Gastrocnemius medialis (tissue), 4 donors: ENCODE data around the gene OLFM4. TPM values are rescaled to one million over a fixed set of nuclear protein-coding genes. Genes with fewer than 3 reads are reported as not detected.

Source experiments
- ATAC-seq, 2 donors: fragments of 150-250 bp; one replicate each; pipeline ENCODE4 v1.9.1; 2016
- DNase-seq, 2 donors: peaks; one replicate each; pipeline ENCODE4 v3.0.0-alpha.2; 2019
- H3K27ac ChIP-seq, 4 donors: fragments of 200-600 bp; sonication (generic); 1 replicate in 1 of 4; 2 replicates in 3 of 4; pipeline ENCODE4 v1.5.1; 2016 to 2018; ENCODE audit warnings: mild to moderate bottlenecking in 2 of 4, moderate library complexity in 1 of 4
- H3K27me3 ChIP-seq, 3 donors: fragments of 200-600 bp; sonication (generic) in 2 of 3; 1 replicate in 1 of 3; 2 replicates in 2 of 3; pipeline versions ENCODE4 v1.5.1 to v1.6.0; 2016 to 2019; ENCODE audit warnings: mild to moderate bottlenecking in 1 of 3, moderate library complexity in 1 of 3
- H3K36me3 ChIP-seq, 2 donors: fragments of 200-600 bp; sonication (generic) in 1 of 2; one replicate each; pipeline ENCODE4 v1.5.1; 2017 to 2018
- H3K4me1 ChIP-seq, 2 donors: fragments of 200-600 bp; sonication (generic) in 1 of 2; one replicate each; pipeline ENCODE4 v1.5.1; 2016 to 2017; ENCODE audit warnings: mild to moderate bottlenecking in 2 of 2
- H3K4me3 ChIP-seq, 4 donors: fragments of 200-600 bp; sonication (generic) in 3 of 4; 1 replicate in 1 of 4; 2 replicates in 3 of 4; pipeline ENCODE4 v1.5.1; 2016 to 2019; ENCODE audit warnings: mild to moderate bottlenecking in 2 of 4
- H3K9me3 ChIP-seq, 3 donors: fragments of 200-600 bp; sonication (generic) in 2 of 3; 1 replicate in 1 of 3; 2 replicates in 2 of 3; pipeline ENCODE4 v1.5.1; 2016 to 2019
- CTCF ChIP-seq, 5 experiments: fragments of 450-650 bp in 3 of 5; fragments of 200-600 bp in 2 of 5; sonication (generic) in 2 of 5; IDR thresholded peaks in 4 of 5; conservative IDR thresholded peaks in 1 of 5; 1 replicate in 4 of 5; 2 replicates in 1 of 5; pipeline ENCODE4 v1.5.1; 2016 to 2019; ENCODE audit warnings: antibody characterized with exemption in 5 of 5, mild to moderate bottlenecking in 3 of 5, moderate library complexity in 3 of 5
- POLR2A ChIP-seq, 2 donors: fragments of 450-650 bp; IDR thresholded peaks; one replicate each; pipeline ENCODE4 v1.6.1; 2017; ENCODE audit warnings: antibody characterized with exemption in 2 of 2, mild to moderate bottlenecking in 2 of 2, moderate library complexity in 2 of 2
- in situ Hi-C, 4 donors: fragments of 200-750 bp; cut with MboI; loops; one replicate each; pipeline versions ENCODE4 v1.15.0 to v1.8.0; 2017; ENCODE audit warnings: low sequenced_read_pairs in 4 of 4
- intact Hi-C: fragments of 100-400 bp; cut with DNase I; formaldehyde crosslinking; loops from one replicate; pipeline ENCODE4 v1.15.1; 2023; ENCODE audit warnings: low total_unique reads
- total RNA-seq, 4 donors: library from RNA; depleted of rRNA; stranded (reverse); fragments of >200 nt; gene quantifications; one replicate each; pipeline versions ENCODE4 v1.1.0 to v1.2.3, GENCODE V29; 2016

Gene OLFM4
- 1 to 10 TPM in 2 of 4 donors, under 1 TPM in 2; 0.07 to 1.6 (median 0.85) TPM for total RNA-seq

GRCh38 chr13:53028637-53029203 is at the start of gene OLFM4:
OLFM4 (plus strand) TSS chr13:53028813; CDS start chr13:53028837, 24 bp downstream.
- Histone ChIP-seq H3K9me3 (no peaks in the 10 kb centered on the region), H3K27ac (no peak within 1 kb of the TSS), H3K4me3 (no peak within 1 kb of the TSS), H3K4me1 (no peaks in the 10 kb centered on the region), H3K27me3 (no peaks in the 10 kb centered on the region), H3K36me3 (no peaks in the 10 kb centered on the region)
- intact Hi-C loops, result no loop called here
- no peak for DNase-seq
- no peak for TF ChIP-seq POLR2A (IDR thresholded peaks at IDR 0.05)
- no peak for TF ChIP-seq CTCF (IDR thresholded peaks at IDR 0.05 in 4 of 5, conservative IDR thresholded peaks at IDR 0.05 in 1 of 5)
- no peak for ATAC-seq
- in situ Hi-C loops, result no loop called here

- H3K4me1 ChIP-seq, result no peaks in the 10 kb centered on the region
- ATAC-seq, result no peak
Measured at GRCh38 chr13:52978989-52979388, 49.6 kb upstream of the OLFM4 start.

GRCh38 chr13:52980695-52981094 is 47.9 kb upstream of the OLFM4 start:
- Histone ChIP-seq H3K4me3 (no peak overlapping the region), H3K36me3 (no peaks in the 10 kb centered on the region), H3K4me1 (no peaks in the 10 kb centered on the region), H3K27me3 (no peaks in the 10 kb centered on the region), H3K9me3 (no peaks in the 10 kb centered on the region), H3K27ac (no peak overlapping the region)
- TF ChIP-seq POLR2A (IDR thresholded peaks at IDR 0.05) (no peak), CTCF (IDR thresholded peaks at IDR 0.05 in 4 of 5, conservative IDR thresholded peaks at IDR 0.05 in 1 of 5) (no peak)
- DNase-seq (no peak), ATAC-seq (no peak)
- intact Hi-C loops (no loop called here), in situ Hi-C loops (no loop called here)

More at GRCh38 chr13:52978989-52979388, 49.6 kb upstream of the OLFM4 start:
- no peak overlapping the region for H3K4me3 ChIP-seq
- no peaks in the 10 kb centered on the region for H3K9me3 ChIP-seq
- TF ChIP-seq CTCF (IDR thresholded peaks at IDR 0.05 in 4 of 5, conservative IDR thresholded peaks at IDR 0.05 in 1 of 5), result no peak
- no peak for TF ChIP-seq POLR2A (IDR thresholded peaks at IDR 0.05)
- in situ Hi-C loops, result no loop called here
- no peak for DNase-seq
- no peaks in the 10 kb centered on the region for H3K27me3 ChIP-seq
- intact Hi-C loops, result no loop called here
- no peaks in the 10 kb centered on the region for H3K36me3 ChIP-seq
- H3K27ac ChIP-seq, result no peak overlapping the region

- TF ChIP-seq POLR2A (IDR thresholded peaks at IDR 0.05), result no peak
- no peak for TF ChIP-seq CTCF (IDR thresholded peaks at IDR 0.05 in 4 of 5, conservative IDR thresholded peaks at IDR 0.05 in 1 of 5)
- ATAC-seq (no peak), DNase-seq (no peak)
- Histone ChIP-seq H3K9me3 (no peaks in the 10 kb centered on the region), H3K27ac (no peak overlapping the region), H3K4me3 (no peak overlapping the region), H3K4me1 (no peaks in the 10 kb centered on the region), H3K27me3 (no peaks in the 10 kb centered on the region), H3K36me3 (no peaks in the 10 kb centered on the region)
- in situ Hi-C loops, result no loop called here
- intact Hi-C loops, result no loop called here
Measured at GRCh38 chr13:52983836-52984235, 44.8 kb upstream of the OLFM4 start.

- Histone ChIP-seq H3K36me3 (no peaks in the 10 kb centered on the region), H3K27ac (no peak overlapping the region), H3K27me3 (no peaks in the 10 kb centered on the region), H3K9me3 (no peaks in the 10 kb centered on the region), H3K4me1 (no peaks in the 10 kb centered on the region), H3K4me3 (no peak overlapping the region)
- TF ChIP-seq POLR2A (IDR thresholded peaks at IDR 0.05) (no peak), CTCF (IDR thresholded peaks at IDR 0.05 in 4 of 5, conservative IDR thresholded peaks at IDR 0.05 in 1 of 5) (no peak)
- intact Hi-C loops, result no loop called here
- DNase-seq (no peak), ATAC-seq (no peak)
- in situ Hi-C loops, result no loop called here
Measured at GRCh38 chr13:52984881-52985363, 43.7 kb upstream of the OLFM4 start.
